Hematopoietic multipotent progenitor cell treated with erythropoietin and hydrocortisone succinate and interleukin-3 and kit ligand, for 17 days (in vitro differentiated cells): ENCODE measurements around the gene ZNF358.

Experiments
- DNase-seq: peaks from one replicate; pipeline ENCODE4 v3.0.0-alpha.2; 2015; ENCODE audit warnings: low spot score

The ZNF358 gene

GRCh38 chr19:7559102-7559501 is 43.2 kb downstream of the ZNF358 start:
- no peak for DNase-seq

- DNase-seq, result no peak
Measured at GRCh38 chr19:7560255-7560654, 44.4 kb downstream of the ZNF358 start.

GRCh38 chr19:7561325-7561724 is 45.4 kb downstream of the ZNF358 start:
- DNase-seq, result no peak

- DNase-seq, result no peak
Measured at GRCh38 chr19:7562646-7563393, 46.9 kb downstream of the ZNF358 start.

GRCh38 chr19:7564866-7565265 is 49.0 kb downstream of the ZNF358 start:
- no peak for DNase-seq

GRCh38 chr19:7565332-7565731 is 49.4 kb downstream of the ZNF358 start:
- DNase-seq, result no peak
